HG03378 (cell line): ENCODE measurements around the gene SLC6A13.
"Not testable (repeated sequence)": the region's sequence is repeated elsewhere in the genome, so short reads cannot be mapped to it uniquely, and the experiment has no call there.

Experiments used
- ATAC-seq: cut with Tn5 transposase; IDR thresholded peaks from one replicate; pipeline ENCODE4 v1.9.1; 2021; ENCODE audit warnings: mild to moderate bottlenecking, moderate library complexity; ENCODE audit not compliant: unreplicated experiment

The SLC6A13 gene

DNA sequence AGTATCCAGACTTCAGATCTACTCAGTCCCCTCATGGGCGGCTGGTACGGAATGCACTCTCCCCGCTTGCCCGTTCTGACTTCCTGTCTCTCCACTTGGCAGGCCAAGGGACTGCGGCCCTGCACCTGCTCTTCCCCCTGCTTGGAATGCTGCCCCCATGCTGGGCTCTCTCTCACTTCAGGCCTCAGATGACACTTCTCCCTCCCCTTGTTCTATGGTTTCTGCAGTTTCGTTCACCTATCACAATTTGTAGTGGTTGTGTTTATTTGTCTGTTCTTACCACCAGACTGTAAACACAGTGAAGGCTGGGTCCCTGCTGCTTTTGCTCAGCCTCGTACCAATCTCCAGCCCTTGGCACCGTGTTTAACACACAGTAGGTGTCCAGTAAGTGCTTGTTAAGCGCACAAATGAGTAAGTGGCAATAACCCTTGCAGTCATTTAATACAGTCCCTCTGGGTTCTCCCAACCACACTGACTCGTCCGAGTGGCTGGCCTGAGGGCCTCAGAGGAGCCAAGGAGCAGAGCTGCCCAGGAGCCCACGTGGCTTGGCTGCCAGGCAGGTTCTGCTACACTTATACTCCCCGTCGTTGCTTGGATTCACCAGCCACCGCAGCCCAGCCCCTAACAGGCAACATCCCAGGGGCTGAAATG lies 60.4 kb downstream of the SLC6A13 start:
- no peak for ATAC-seq

DNA sequence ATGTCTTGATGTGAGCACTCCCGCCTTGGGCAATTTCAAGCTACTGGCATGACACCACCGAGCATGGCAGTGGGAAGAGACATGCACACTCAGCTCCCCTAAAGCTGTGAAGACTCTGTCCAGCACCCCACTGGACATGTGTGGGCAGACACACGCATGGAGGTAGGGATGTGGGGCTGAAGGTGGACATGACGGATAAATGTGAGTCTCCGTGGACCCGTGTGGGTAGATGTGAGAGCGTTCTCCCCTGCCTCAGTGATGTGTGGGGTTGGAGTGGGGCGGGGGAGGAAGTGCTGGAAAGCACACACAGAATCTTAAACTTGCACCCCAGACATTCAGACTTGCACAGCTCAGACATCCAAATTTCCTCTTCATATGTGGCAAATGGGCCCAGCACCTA lies 61.3 kb downstream of the SLC6A13 start:
- no peak for ATAC-seq

DNA sequence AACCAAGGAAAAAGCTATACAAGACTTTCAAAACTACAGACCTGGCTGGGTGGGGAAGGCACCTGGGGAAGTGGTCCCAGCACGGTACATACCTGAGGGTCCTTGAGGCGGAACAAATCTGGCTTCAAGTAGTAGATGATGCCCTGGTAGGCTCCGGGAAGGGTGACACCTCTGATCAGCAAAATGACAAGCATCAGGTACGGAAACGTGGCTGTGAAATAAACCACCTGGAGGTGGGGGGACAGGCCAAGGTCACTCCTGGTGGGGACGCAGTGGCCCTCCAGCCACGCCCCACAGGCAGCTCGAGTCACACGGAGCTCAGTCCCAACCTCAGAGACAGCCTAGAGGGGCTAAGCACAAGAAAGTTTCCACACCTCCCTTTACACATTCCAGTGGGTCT lies 63.9 kb downstream of the SLC6A13 start:
- ATAC-seq: no peak

DNA sequence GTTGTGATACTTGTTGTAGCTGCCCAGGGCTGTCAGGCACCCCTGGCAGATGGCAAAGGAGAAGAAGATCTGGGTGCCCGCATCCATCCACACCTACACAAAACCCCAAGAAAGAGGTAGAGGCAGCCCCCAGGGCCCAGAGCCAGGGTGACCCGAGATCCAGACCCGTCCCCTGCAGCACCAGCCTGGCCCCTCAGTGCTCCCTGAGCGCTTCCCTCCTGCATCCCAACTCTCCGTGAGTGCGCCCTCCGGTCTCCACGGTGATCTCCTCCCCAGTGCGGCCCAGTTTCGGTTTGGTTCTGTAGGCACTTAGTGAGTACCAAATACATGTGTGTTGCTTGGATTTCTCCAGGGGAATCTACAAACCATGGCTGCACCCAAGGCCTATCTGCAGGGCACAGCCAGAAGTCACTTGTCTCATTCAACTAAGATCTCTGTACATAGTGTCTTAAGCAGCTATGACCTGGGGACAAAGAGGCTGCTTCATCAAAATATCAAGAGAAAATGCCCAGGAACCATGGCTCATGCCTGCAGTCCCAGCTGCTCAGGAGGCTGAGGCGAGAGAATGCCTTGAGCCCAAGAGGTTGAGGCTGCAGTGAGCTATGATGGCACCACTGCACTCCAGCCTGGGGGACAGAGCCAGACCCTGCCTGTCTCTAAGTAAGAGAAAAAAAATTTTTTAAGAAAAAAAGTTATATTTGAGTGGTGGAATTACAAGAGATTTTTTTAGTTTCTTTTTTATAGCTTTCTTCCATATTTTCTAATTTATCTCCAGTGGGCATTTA lies 64.5 kb downstream of the SLC6A13 start:
- ATAC-seq: no peak

DNA sequence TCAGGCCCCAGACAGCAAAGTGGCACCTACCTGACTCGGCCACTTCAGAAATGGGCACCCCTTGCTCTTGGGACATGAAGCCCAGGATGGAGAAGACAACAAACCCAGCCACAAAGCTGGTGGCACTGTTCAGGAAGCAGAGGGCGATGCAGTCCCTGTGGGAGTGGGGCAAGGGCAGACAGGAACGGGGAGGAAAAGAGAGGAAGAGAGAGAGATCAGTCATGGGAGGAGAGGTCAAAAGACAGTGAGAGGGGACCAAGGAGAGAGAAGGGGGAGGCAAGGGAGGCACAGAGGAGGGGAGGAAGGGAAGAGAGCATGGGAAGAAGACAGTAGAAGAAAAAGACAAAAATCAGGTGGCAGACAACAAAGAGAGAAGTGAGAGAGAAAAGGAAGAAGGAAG lies 65.3 kb downstream of the SLC6A13 start:
- ATAC-seq: no peak

DNA sequence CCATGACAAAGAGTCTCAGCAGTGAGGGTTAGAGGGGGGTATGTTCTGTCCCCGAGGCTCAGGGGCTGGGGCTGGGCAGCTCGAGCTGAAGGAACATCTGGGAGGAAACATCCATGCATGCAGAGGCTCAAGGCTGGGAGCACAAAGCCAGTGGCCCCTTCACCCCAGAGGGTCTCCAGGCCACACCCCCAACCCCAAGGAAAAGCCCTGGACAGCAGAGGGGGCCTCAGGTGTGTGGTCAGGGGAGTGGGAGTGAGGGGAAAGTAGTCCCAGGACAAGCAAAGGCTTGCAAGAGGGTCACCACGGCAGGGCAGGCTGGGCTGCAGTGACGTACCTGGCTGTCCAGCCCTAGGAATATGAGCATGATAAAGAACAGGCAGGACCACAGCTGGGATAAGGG lies 66.2 kb downstream of the SLC6A13 start:
- no peak for ATAC-seq

DNA sequence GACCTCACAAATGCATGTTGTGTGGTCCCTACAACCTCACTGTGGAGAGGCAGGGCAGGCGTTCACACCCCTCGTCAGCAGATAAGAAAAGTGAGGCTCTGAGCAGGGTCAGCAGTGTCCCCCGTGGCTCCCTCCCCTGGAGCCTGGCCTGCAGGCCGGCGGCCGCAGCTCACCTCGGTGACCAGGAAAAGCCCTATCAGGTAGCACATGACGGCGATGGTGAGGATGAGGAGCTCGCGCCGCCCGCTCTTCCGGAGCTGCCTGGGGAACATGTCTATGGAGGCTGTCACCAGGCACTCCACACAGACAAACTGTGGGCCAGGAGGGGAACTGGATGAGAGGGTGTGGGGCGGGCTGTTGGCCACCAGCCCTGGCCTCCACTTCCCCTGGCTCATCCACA lies 66.7 kb downstream of the SLC6A13 start:
- no peak for ATAC-seq

DNA sequence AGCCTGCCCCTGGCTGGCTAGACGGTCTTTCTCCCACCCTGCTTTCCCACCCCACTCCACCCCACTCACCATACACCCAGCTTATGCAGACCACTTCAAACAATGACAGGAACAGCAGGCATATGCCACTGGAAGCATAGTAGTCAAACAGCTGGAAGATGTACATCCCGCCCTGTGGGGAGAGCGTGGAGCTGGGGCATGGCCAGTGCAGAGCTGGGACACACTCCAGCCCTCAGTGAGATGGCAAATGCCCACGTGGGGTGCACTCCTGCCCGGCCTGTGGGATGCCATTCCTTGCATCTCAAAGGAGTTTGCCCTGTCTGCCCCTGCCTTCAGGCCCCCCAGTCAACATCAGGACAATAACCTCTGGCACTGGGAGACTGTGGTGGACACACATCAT lies 67.5 kb downstream of the SLC6A13 start:
- ATAC-seq: no peak

DNA sequence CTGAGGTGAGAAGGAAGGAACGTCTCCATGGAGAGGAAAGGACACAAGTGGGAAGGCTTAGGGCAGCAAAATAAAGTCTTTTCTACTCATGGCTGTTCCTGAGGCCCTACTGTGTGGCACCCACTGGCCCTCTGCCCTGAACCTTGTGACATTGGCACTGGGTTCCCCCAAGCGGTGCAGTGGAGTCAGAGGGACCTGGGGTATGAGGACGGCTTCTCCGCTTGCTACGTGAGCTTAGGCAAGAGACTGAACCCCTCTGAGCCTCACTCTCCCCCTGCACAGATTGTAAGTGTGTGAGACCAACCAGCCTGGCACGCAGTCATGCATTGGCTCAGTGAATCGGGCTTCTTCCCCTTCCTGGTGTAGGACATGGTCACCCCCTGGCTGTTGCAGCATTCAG lies 68.4 kb downstream of the SLC6A13 start:
- ATAC-seq: no peak

DNA sequence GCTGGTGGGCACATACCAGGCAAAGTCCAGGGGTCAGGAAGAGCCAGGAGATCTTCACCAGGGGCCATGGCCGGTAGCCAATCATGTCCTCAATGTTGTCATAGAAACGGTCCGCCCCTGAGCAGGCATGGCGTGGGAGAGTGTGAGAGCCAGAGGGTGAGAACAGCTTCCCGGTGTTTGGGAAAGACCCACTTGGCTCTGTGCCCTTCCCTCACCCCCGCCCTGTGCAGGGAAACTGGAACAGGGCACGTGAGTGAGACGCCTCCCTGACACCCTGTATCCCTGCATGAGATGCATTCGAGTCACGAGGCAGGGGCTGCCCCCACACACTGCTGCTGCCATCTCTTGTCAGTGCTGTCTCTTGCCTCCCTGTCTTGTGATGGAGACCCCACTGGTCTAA lies 69.4 kb downstream of the SLC6A13 start:
- no peak for ATAC-seq

DNA sequence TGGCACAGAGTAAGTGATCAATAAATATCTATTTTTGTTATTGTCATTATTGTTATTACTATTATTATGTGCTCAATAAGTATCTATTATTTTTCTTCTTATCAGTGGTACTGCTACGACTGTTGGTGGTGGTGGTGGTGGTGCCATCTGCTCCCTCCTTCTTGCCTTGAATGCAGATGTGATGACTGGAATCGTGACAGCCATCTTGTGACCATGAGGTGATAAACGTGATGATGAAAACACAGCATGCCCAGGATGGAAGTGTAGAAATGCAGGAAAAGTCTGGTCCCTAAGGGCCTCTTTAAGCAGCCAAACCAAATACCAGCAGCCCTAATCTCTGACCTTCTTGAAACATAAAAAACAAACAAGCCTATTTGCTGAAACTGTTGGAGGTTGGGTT lies 71.1 kb downstream of the SLC6A13 start:
- ATAC-seq: no peak

DNA sequence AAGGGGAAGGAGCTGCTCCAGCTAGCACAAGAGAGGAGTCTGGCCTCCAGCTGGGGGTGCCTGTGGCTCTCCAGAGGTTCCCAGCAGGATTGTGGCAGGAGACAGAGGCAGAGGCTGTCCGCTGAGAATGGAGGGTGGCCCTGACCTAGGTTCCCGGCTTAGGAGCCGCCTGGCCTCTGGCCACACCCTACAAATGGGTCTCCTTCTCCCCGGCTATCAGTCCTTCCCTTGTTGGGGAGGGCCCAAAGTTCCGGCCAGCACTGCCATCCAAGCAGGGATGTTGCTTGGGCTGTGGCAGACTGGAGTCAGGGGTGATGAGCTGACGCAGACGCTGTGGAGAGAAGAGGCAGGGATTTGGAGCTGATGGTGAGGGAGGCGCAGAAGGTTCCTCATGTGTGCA lies 71.8 kb downstream of the SLC6A13 start:
- no peak for ATAC-seq

DNA sequence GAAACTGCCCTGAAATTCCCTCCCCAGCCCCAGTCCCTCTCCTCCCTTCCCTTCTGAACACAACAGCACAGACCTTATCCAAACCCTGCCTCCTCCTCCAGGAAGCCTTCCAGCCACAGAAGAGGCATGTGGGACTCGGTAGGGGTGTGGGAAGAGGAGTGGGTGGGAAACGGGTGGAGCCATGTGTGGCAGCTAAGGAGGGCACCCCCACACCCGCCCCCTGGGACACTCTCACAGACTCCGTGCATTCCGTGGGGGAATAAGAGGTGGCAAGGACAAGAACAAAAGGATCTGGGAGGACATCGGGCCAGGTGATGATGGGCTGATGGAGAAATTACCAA lies 73.0 kb downstream of the SLC6A13 start:
- no peak for ATAC-seq

DNA sequence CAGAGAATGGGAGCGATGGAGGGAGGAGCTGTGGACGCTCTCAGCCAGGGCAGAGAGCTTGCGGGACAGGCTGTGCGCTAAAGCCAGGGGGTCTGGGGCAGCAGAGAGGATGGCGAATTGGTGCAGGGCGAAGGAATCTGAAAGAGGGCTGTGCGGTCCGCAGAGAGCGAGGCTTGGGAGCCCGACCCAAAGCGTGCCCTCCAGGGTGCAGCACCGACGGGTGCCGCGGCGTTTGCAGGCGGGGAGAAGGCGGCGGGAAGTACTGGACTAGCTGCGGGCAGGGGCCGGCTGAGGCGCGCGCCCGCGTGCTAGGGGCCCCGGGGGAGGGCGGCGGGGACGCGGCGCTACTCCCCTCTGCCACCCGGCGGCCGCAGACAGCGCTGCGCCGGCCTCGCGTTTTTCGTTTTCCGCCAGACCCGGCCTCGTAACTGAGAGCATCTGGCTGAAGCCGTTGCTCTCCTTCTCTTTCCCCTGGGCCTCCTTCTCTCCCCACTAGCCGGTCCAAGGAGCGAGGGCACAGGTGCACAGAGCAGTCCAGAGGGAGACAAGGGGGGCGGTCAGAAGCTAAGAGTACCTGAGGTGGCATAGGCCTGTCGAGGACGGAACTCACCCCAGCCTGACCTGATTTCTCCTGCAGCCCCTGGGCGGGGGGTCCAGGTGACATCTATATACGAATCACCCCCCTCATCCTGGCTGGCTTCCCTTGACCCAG lies 73.6 kb downstream of the SLC6A13 start:
- no peak for ATAC-seq

DNA sequence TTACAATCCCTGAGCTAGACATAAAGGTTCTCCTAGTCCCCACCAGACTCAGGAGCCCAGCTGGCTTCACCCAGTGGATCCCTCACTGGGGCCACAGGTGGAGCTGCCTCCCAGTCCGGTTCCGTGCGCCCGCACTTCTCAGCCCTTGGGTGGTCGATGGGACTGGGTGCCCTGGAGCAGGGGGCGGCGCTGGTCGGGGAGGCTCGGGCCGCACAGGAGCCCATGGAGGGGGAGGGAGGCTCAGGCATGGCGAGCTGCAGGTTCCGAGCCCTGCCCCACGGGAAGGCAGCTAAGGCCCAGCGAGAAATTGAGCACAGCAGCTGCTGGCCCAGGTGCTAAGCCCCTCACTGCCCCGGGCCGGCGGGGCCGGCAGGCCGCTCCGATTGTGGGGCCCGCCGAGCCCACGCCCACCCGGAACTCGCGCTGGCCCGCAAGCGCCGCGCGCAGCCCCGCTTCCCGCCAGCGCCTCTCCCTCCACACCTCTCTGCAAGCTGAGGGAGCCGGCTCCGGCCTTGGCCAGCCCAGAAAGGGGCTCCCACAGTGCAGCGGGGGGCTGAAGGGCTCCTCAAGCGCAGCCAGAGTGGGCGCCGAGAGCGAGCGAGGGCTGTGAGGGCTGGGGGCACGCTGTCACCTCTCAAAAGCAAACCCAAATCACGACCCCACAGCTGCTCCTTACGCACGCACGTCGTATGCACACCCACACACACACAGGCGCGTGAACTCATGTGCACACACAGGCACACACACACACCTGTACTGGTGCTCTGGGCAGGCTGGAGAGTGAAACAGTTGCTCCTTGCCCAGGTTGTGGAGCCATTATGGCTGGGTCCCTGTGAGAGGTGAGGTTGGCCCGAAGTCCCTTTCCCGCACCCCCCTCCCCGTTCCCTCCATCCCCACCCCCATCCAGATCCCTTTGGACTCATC lies 74.4 kb downstream of the SLC6A13 start:
- not testable (repeated sequence) for ATAC-seq

DNA sequence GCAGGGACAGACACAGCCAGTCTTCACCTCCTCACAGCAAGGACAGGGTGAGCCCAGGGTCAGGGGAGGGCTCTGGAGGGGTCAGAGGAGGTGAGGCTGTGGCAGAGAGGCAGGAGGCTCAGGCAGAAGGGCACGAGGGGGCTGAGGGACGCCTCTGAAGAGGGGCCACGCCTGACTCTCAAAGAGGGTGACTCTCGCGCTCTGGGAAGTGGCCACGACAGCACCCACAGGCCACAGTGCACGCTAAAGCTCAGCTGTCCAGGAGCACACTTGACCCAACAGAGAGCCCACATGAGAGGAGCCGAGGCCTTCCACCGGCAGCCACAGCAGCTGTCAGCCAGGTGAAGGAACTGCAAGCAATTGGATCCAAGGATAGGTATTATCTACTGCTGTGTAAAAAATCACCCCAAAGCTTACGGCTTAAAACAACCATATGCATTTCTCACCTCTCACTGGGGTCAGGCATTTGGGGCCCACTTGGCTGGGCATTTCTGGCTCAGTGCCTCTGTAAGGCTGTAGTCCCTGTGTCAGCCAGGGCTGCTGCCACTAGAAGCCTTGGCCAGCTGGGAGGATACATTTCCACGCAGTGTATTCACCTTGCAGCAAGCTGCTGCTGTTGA lies 76.5 kb downstream of the SLC6A13 start:
- ATAC-seq: no peak

DNA sequence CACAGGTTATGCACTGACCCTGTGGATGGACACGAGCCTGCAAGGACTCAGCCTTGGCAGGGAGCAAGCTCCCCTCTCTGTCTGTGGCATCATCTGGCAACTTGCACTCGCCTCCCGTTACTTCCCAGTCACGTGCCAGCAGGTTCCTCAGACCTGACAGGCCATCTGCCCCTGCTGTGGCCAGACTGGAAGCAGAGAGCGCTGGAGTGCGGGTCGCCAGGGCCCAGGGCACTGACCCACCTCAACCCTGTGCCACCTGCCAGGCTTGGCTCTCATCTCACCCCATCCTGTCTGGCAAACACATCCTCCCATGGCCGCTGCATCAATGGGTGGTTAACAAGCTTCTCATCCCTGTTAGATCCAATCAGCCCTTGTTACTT lies 77.1 kb downstream of the SLC6A13 start:
- no peak for ATAC-seq

DNA sequence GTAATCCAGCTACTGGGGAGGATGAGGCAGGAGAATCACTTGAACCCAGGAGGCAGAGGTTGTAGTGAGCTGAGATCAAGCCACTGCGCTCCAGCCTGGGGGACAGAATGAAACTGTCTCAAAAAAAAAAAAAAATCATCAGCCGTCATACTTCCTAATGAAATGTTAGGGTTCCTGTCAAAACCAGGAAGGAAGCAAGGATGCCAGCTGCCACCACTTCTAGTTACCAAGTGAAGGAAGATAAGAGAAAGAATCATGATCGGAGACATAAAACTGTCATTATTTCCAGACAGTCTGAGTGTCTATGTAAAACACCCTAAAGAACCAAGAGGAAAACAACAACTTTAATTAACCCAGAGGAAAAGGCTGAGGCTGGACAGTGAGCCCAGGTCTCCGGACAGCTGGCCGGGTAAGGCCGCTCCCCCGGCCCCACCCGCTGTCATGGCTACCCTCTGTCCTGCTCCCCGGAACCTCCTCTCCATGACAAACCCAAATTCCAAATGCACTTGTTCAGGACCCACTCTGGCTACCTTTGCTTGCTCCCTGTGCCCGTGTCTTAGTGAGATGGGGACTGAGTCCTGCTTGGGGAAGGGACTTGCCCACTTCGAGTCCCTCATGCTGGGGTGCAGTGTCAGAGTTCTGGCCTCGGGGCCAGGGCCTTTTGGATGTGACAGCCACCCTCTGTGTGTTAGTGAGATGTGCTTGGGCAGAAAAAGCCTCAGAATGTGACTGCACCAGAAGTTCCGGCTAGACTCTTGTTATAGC lies 77.6 kb downstream of the SLC6A13 start:
- no peak for ATAC-seq

DNA sequence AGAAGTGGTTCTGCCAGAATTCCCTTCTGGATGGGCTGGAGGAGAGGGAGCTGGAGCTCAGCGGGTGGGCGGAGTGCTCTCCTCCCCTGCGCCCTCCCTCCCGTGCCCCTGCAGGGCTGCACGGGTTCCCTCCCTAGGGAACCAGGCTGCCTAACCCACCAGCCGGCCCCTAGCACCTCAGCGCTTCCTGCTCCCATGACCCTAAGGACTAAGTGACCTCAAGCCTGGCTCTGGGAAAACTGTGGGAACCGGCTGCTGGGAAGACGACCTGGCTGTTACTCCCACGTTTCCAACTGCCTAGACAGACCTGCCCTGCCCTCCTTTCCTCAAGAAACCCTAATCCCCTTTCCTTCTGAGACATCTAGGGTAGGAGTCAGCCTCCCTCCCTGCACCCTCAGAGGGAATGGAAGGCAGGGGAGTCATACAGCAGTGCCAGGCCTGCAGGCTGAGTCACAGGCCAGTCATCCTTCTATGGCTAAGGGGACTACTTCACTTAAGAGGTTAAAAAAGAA lies 80.2 kb downstream of the SLC6A13 start:
- ATAC-seq: no peak

DNA sequence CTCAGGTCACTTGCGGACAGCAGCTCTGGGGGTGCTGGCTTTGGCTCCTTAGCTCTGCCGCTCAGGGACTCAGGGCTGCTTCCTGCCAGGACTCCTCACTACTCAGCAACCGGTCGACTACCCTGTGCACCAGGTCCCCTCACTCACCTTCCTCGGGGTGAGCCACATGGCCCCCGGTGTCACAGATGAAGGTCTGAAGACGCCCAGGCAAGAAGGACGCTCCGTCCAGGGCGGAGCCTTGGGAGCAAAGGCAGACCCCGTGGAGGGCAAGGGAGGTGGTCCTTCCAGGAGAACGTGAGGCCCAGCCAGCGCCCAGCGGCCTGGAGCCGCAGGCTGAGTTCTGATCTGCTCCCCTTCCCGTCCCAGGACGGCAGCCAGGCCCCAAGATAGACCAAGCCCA lies 80.7 kb downstream of the SLC6A13 start:
- ATAC-seq: no peak
